ENCODE data around the gene BIRC2. TPM values are rescaled to one million over a fixed set of nuclear protein-coding genes. Genes with fewer than 3 reads are reported as not detected.
A peak's percentile ranks its signal among the peaks of the same experiment; 100 is the strongest.

The BIRC2 gene
- total RNA-seq, 1 experiment from 2014 or later: 107 TPM

GRCh38 chr11:102345904-102346303 is 1.1 kb upstream of the BIRC2 start:
- Histone ChIP-seq H4K20me1 (ENCODE audit: insufficient read depth, low read depth, low read length) (peaks cover 6% of the 10 kb centered on the region; the same call in 1 of the 2 replicates), H2AFZ (ENCODE audit: low read length) (0 out of 2 replicates have a peak overlapping the region, but pooled peaks have one; percentile 94), H3K36me3 (ENCODE audit: insufficient read depth, low read length) (peaks cover 15% of the 10 kb centered on the region), H3K27ac (ENCODE audit: low read length) (no peak overlapping the region), H3K9me3 (ENCODE audit: low read length) (no peaks in the 10 kb centered on the region), H3K9ac (ENCODE audit: low read length) (peak overlapping the region; percentile 83), H3K4me3 (ENCODE audit: low read length) (peak overlapping the region; percentile 84), H3K9me2 (replicated peaks; ENCODE audit: insufficient read depth, low read length) (no peaks in the 10 kb centered on the region), H3K27me3 (ENCODE audit: low read length) (no peaks in the 10 kb centered on the region), H3K4me1 (ENCODE audit: low read length) (peaks cover 24% of the 10 kb centered on the region), H3K4me2 (ENCODE audit: low read depth, low read length, poor library complexity, severe bottlenecking) (peak overlapping the region; percentile 92), H3K79me2 (ENCODE audit: low read length) (peaks cover 41% of the 10 kb centered on the region)
- DNase-seq: no peak

GRCh38 chr11:102346456-102346747 is 612 bp upstream of the BIRC2 start:
- peaks cover 45% of the 10 kb centered on the region for H3K79me2 ChIP-seq (ENCODE audit: low read length)
- H3K4me1 ChIP-seq (ENCODE audit: low read length): peaks cover 24% of the 10 kb centered on the region
- no peaks in the 10 kb centered on the region for H3K9me2 ChIP-seq (replicated peaks; ENCODE audit: insufficient read depth, low read length)
- H3K9ac ChIP-seq (ENCODE audit: low read length): peak overlapping the region; percentile 83
- H3K36me3 ChIP-seq (ENCODE audit: insufficient read depth, low read length): peaks cover 18% of the 10 kb centered on the region
- peaks cover 6% of the 10 kb centered on the region; the same call in 1 of the 2 replicates for H4K20me1 ChIP-seq (ENCODE audit: insufficient read depth, low read depth, low read length)
- H3K27me3 ChIP-seq (ENCODE audit: low read length): no peaks in the 10 kb centered on the region
- H3K4me3 ChIP-seq (ENCODE audit: low read length): peak overlapping the region; percentile 84
- peak overlapping the region; percentile 75; the same call in 1 of the 2 replicates for H3K27ac ChIP-seq (ENCODE audit: low read length)
- DNase-seq: no peak
- no peaks in the 10 kb centered on the region for H3K9me3 ChIP-seq (ENCODE audit: low read length)
- H3K4me2 ChIP-seq (ENCODE audit: low read depth, low read length, poor library complexity, severe bottlenecking): peak overlapping the region; percentile 92
- H2AFZ ChIP-seq (ENCODE audit: low read length): peak overlapping the region; percentile 94

- H3K4me1 ChIP-seq (ENCODE audit: low read length): peaks cover 27% of the 10 kb centered on the region
- peak overlapping the region; percentile 75 for H3K27ac ChIP-seq (ENCODE audit: low read length)
- H4K20me1 ChIP-seq (ENCODE audit: insufficient read depth, low read depth, low read length): peaks cover 6% of the 10 kb centered on the region; the same call in 1 of the 2 replicates
- no peaks in the 10 kb centered on the region for H3K9me2 ChIP-seq (replicated peaks; ENCODE audit: insufficient read depth, low read length)
- H3K4me3 ChIP-seq (ENCODE audit: low read length): peak overlapping the region; percentile 84
- peak overlapping the region; percentile 69 for H2AFZ ChIP-seq (ENCODE audit: low read length)
- DNase-seq: peak; percentile 88
- no peaks in the 10 kb centered on the region for H3K27me3 ChIP-seq (ENCODE audit: low read length)
- peak overlapping the region; percentile 92 for H3K4me2 ChIP-seq (ENCODE audit: low read depth, low read length, poor library complexity, severe bottlenecking)
- H3K9me3 ChIP-seq (ENCODE audit: low read length): no peaks in the 10 kb centered on the region
- H3K79me2 ChIP-seq (ENCODE audit: low read length): peaks cover 49% of the 10 kb centered on the region
- H3K9ac ChIP-seq (ENCODE audit: low read length): peak overlapping the region; percentile 83
- peaks cover 18% of the 10 kb centered on the region for H3K36me3 ChIP-seq (ENCODE audit: insufficient read depth, low read length)
These were observed 702 bp downstream of the BIRC2 start for GRCh38 chr11:102347462-102348370.

GRCh38 chr11:102357116-102357515 is 10.1 kb downstream of the BIRC2 start:
- H3K27me3 ChIP-seq (ENCODE audit: low read length): no peaks in the 10 kb centered on the region
- H3K4me3 ChIP-seq (ENCODE audit: low read length): no peak overlapping the region
- H3K9me2 ChIP-seq (replicated peaks; ENCODE audit: insufficient read depth, low read length): no peaks in the 10 kb centered on the region
- H3K79me2 ChIP-seq (ENCODE audit: low read length): peaks cover 87% of the 10 kb centered on the region
- H2AFZ ChIP-seq (ENCODE audit: low read length): no peak overlapping the region
- peaks cover 70% of the 10 kb centered on the region for H3K36me3 ChIP-seq (ENCODE audit: insufficient read depth, low read length)
- DNase-seq: no peak
- no peak overlapping the region for H3K9ac ChIP-seq (ENCODE audit: low read length)
- no peaks in the 10 kb centered on the region for H4K20me1 ChIP-seq (ENCODE audit: insufficient read depth, low read depth, low read length)
- peaks cover 7% of the 10 kb centered on the region for H3K9me3 ChIP-seq (ENCODE audit: low read length)
- H3K4me1 ChIP-seq (ENCODE audit: low read length): peaks cover 19% of the 10 kb centered on the region
- no peak overlapping the region for H3K27ac ChIP-seq (ENCODE audit: low read length)
- no peak overlapping the region for H3K4me2 ChIP-seq (ENCODE audit: low read depth, low read length, poor library complexity, severe bottlenecking)

GRCh38 chr11:102359372-102359771 is 12.4 kb downstream of the BIRC2 start:
- H3K79me2 ChIP-seq (ENCODE audit: low read length): peaks cover 76% of the 10 kb centered on the region
- no peak overlapping the region for H3K4me2 ChIP-seq (ENCODE audit: low read depth, low read length, poor library complexity, severe bottlenecking)
- no peaks in the 10 kb centered on the region for H3K27me3 ChIP-seq (ENCODE audit: low read length)
- no peaks in the 10 kb centered on the region for H3K9me2 ChIP-seq (replicated peaks; ENCODE audit: insufficient read depth, low read length)
- H3K36me3 ChIP-seq (ENCODE audit: insufficient read depth, low read length): peaks cover 76% of the 10 kb centered on the region
- H4K20me1 ChIP-seq (ENCODE audit: insufficient read depth, low read depth, low read length): no peaks in the 10 kb centered on the region
- no peak overlapping the region for H3K4me3 ChIP-seq (ENCODE audit: low read length)
- peaks cover 16% of the 10 kb centered on the region for H3K4me1 ChIP-seq (ENCODE audit: low read length)
- H3K9me3 ChIP-seq (ENCODE audit: low read length): peaks cover 7% of the 10 kb centered on the region
- DNase-seq: no peak
- H3K27ac ChIP-seq (ENCODE audit: low read length): no peak overlapping the region
- no peak overlapping the region for H3K9ac ChIP-seq (ENCODE audit: low read length)
- H2AFZ ChIP-seq (ENCODE audit: low read length): no peak overlapping the region

GRCh38 chr11:102360681-102361080 is 13.7 kb downstream of the BIRC2 start:
- Histone ChIP-seq H3K9ac (ENCODE audit: low read length) (no peak overlapping the region), H3K4me1 (ENCODE audit: low read length) (peaks cover 16% of the 10 kb centered on the region), H3K36me3 (ENCODE audit: insufficient read depth, low read length) (peaks cover 77% of the 10 kb centered on the region), H3K79me2 (ENCODE audit: low read length) (peaks cover 68% of the 10 kb centered on the region), H4K20me1 (ENCODE audit: insufficient read depth, low read depth, low read length) (no peaks in the 10 kb centered on the region), H3K27me3 (ENCODE audit: low read length) (no peaks in the 10 kb centered on the region), H3K4me3 (ENCODE audit: low read length) (no peak overlapping the region), H3K27ac (ENCODE audit: low read length) (no peak overlapping the region), H2AFZ (ENCODE audit: low read length) (no peak overlapping the region), H3K9me2 (replicated peaks; ENCODE audit: insufficient read depth, low read length) (no peaks in the 10 kb centered on the region), H3K4me2 (ENCODE audit: low read depth, low read length, poor library complexity, severe bottlenecking) (no peak overlapping the region), H3K9me3 (ENCODE audit: low read length) (peaks cover 3% of the 10 kb centered on the region; the same call in 1 of the 2 replicates)
- no peak for DNase-seq

- no peak overlapping the region for H3K4me2 ChIP-seq (ENCODE audit: low read depth, low read length, poor library complexity, severe bottlenecking)
- H3K27ac ChIP-seq (ENCODE audit: low read length): no peak overlapping the region
- peaks cover 3% of the 10 kb centered on the region; the same call in 1 of the 2 replicates for H3K9me3 ChIP-seq (ENCODE audit: low read length)
- DNase-seq: peak; percentile 68
- no peak overlapping the region for H2AFZ ChIP-seq (ENCODE audit: low read length)
- H3K27me3 ChIP-seq (ENCODE audit: low read length): no peaks in the 10 kb centered on the region
- no peak overlapping the region for H3K9ac ChIP-seq (ENCODE audit: low read length)
- H3K4me3 ChIP-seq (ENCODE audit: low read length): no peak overlapping the region
- H3K79me2 ChIP-seq (ENCODE audit: low read length): peaks cover 61% of the 10 kb centered on the region
- H4K20me1 ChIP-seq (ENCODE audit: insufficient read depth, low read depth, low read length): no peaks in the 10 kb centered on the region
- H3K36me3 ChIP-seq (ENCODE audit: insufficient read depth, low read length): peaks cover 77% of the 10 kb centered on the region
- H3K4me1 ChIP-seq (ENCODE audit: low read length): peaks cover 16% of the 10 kb centered on the region
- H3K9me2 ChIP-seq (replicated peaks; ENCODE audit: insufficient read depth, low read length): no peaks in the 10 kb centered on the region
These were observed 14.3 kb downstream of the BIRC2 start for GRCh38 chr11:102361086-102362031.

GRCh38 chr11:102364991-102365390 is 18.0 kb downstream of the BIRC2 start:
- no peak for DNase-seq
- Histone ChIP-seq H3K9ac (ENCODE audit: low read length) (no peak overlapping the region), H2AFZ (ENCODE audit: low read length) (no peak overlapping the region), H4K20me1 (ENCODE audit: insufficient read depth, low read depth, low read length) (no peaks in the 10 kb centered on the region), H3K4me3 (ENCODE audit: low read length) (no peak overlapping the region), H3K36me3 (ENCODE audit: insufficient read depth, low read length) (peaks cover 71% of the 10 kb centered on the region), H3K79me2 (ENCODE audit: low read length) (peaks cover 44% of the 10 kb centered on the region), H3K4me1 (ENCODE audit: low read length) (peaks cover 16% of the 10 kb centered on the region), H3K27ac (ENCODE audit: low read length) (no peak overlapping the region), H3K27me3 (ENCODE audit: low read length) (no peaks in the 10 kb centered on the region), H3K4me2 (ENCODE audit: low read depth, low read length, poor library complexity, severe bottlenecking) (no peak overlapping the region), H3K9me3 (ENCODE audit: low read length) (no peaks in the 10 kb centered on the region), H3K9me2 (replicated peaks; ENCODE audit: insufficient read depth, low read length) (no peaks in the 10 kb centered on the region)

Data from Karpas-422 (cell line).